Measurements from ENCODE around the gene PLA2G4F.

Gene PLA2G4F

GRCh38 chr15:42146551-42147430 lies 9.6 kb downstream of the PLA2G4F start:
- no peak for DNase-seq

- no peak for DNase-seq
Observed at GRCh38 chr15:42145546-42146455, 10.6 kb downstream of the PLA2G4F start.

GRCh38 chr15:42144841-42145375 lies 11.5 kb downstream of the PLA2G4F start:
- no peak for DNase-seq

GRCh38 chr15:42143866-42144625 lies 12.4 kb downstream of the PLA2G4F start:
- no peak for DNase-seq

GRCh38 chr15:42143356-42143755 lies 13.1 kb downstream of the PLA2G4F start:
- DNase-seq: no peak

- DNase-seq: no peak
Observed at GRCh38 chr15:42141795-42142667, 14.4 kb downstream of the PLA2G4F start.

- no peak for DNase-seq
Observed at GRCh38 chr15:42141246-42141645, 15.2 kb downstream of the PLA2G4F start.

GRCh38 chr15:42140383-42141070 lies 15.9 kb downstream of the PLA2G4F start:
- DNase-seq: no peak

- DNase-seq: no peak
Observed at GRCh38 chr15:42139596-42139995, 16.8 kb downstream of the PLA2G4F start.

- no peak for DNase-seq
Observed at GRCh38 chr15:42138968-42139386, 17.5 kb downstream of the PLA2G4F start.

GRCh38 chr15:42138411-42138810 lies 18.0 kb downstream of the PLA2G4F start:
- DNase-seq: no peak

- DNase-seq: no peak
Observed at GRCh38 chr15:42137461-42138261, 18.8 kb downstream of the PLA2G4F start.

GRCh38 chr15:42136513-42136912 lies 19.9 kb downstream of the PLA2G4F start:
- no peak for DNase-seq

- no peak for DNase-seq
Observed at GRCh38 chr15:42135351-42135750, 21.1 kb downstream of the PLA2G4F start.

GRCh38 chr15:42134617-42135245 lies 21.7 kb downstream of the PLA2G4F start:
- DNase-seq: no peak

- peak; percentile 7 for DNase-seq
Observed at GRCh38 chr15:42133886-42134502, 22.4 kb downstream of the PLA2G4F start.

GRCh38 chr15:42133356-42133755 lies 23.1 kb downstream of the PLA2G4F start:
- no peak for DNase-seq

GRCh38 chr15:42131826-42132806 lies 24.3 kb downstream of the PLA2G4F start:
- DNase-seq: no peak
